Transverse colon (tissue), 4 donors: Measurements from ENCODE around the gene ZXDC. TPM values are rescaled to one million over a fixed set of nuclear protein-coding genes. Genes with fewer than 3 reads are reported as not detected.

Experiments used
- DNase-seq: peaks from one replicate; pipeline ENCODE4 v3.0.0-alpha.2; 2019
- H3K27ac ChIP-seq, 4 donors: fragments of 200-600 bp; sonication (generic); 2 replicates each; pipeline ENCODE4 v1.5.1; 2016 to 2018; ENCODE audit warnings: inconsistent platforms in 4 of 4
- H3K27me3 ChIP-seq: fragments of 200-600 bp; sonication (generic); 2 replicates; pipeline ENCODE4 v1.5.1; 2017; ENCODE audit warnings: inconsistent platforms
- H3K36me3 ChIP-seq, 4 donors: fragments of 200-600 bp; sonication (generic); 2 replicates each; pipeline ENCODE4 v1.5.1; 2017 to 2019; ENCODE audit warnings: inconsistent platforms in 4 of 4
- H3K4me1 ChIP-seq, 4 donors: fragments of 200-600 bp; sonication (generic); 2 replicates each; pipeline ENCODE4 v1.5.1; 2017 to 2020; ENCODE audit warnings: inconsistent platforms in 4 of 4
- H3K4me3 ChIP-seq, 4 donors: fragments of 200-600 bp; sonication (generic); 1 replicate in 1 of 4; 2 replicates in 3 of 4; pipeline versions ENCODE4 v1.5.1 to v1.6.1; 2017 to 2019; ENCODE audit warnings: inconsistent platforms in 4 of 4
- H3K9me3 ChIP-seq, 2 donors: fragments of 200-600 bp; sonication (generic); 2 replicates each; pipeline ENCODE4 v1.5.1; 2017 to 2019; ENCODE audit warnings: inconsistent platforms in 2 of 2
- CTCF ChIP-seq, 5 experiments: fragments of 200-600 bp in 3 of 5; fragments of 450-650 bp in 2 of 5; sonication (generic) in 3 of 5; IDR thresholded peaks; 1 replicate in 2 of 5; 2 replicates in 3 of 5; pipeline ENCODE4 v1.5.1; 2016 to 2017; ENCODE audit warnings: antibody characterized with exemption in 5 of 5, inconsistent platforms in 3 of 5, mild to moderate bottlenecking in 2 of 5, moderate library complexity in 1 of 5
- EP300 ChIP-seq: sonication (generic); formaldehyde crosslinking; IDR thresholded peaks from one replicate; pipeline ENCODE4 v1.6.1; 2017; ENCODE audit warnings: antibody characterized with exemption, low read depth
- POLR2A ChIP-seq: fragments of 450-650 bp; IDR thresholded peaks from one replicate; pipeline ENCODE4 v1.6.1; 2016; ENCODE audit warnings: antibody characterized with exemption, mild to moderate bottlenecking, moderate library complexity
- POLR2AphosphoS5 ChIP-seq, 3 donors: sonication (generic); formaldehyde crosslinking; IDR thresholded peaks; one replicate each; pipeline ENCODE4 v1.6.1; 2016; ENCODE audit warnings: antibody characterized with exemption in 3 of 3
- WGBS, 2 donors: methylation state at CpG; one replicate each; pipeline ENCODE4 v1.1.5; 2018; ENCODE audit warnings: low coverage in 1 of 2; 5-methylcytosine and 5-hydroxymethylcytosine counted together
- in situ Hi-C, 4 donors: fragments of 200-750 bp; cut with MboI; loops; one replicate each; pipeline versions ENCODE4 v1.15.0 to v1.15.1; 2017; ENCODE audit warnings: low sequenced_read_pairs in 3 of 4, low pct_ligation_motif_present in 1 of 4, low pct_unique_long_range_greater_than_20kb in 1 of 4
- intact Hi-C: fragments of 100-400 bp; cut with DNase I; formaldehyde crosslinking; loops from one replicate; pipeline ENCODE4 v1.15.1; 2023; ENCODE audit warnings: low total_unique reads
- total RNA-seq, 4 donors: library from RNA; depleted of rRNA; stranded (reverse); fragments of >200 nt; gene quantifications; one replicate each; pipeline ENCODE4 v1.1.0, GENCODE V29; 2016

The ZXDC gene
- total RNA-seq, 4 donors from 2014 or later, result 44.6 to 81.2 (median 46.4) TPM

GRCh38 chr3:126422121-126422520 is 53.6 kb downstream of the ZXDC start:
- H3K4me1 ChIP-seq, result no peaks in the 10 kb centered on the region
- intact Hi-C loops (no loop called here), in situ Hi-C loops (no loop called here)
- WGBS, 2 donors, result 84% methylated on average over 8 of the region's 8 CpGs; no CpG with 5 or more reads in 1 of the 2 donors
- H3K27ac ChIP-seq, result no peak overlapping the region
- H3K4me3 ChIP-seq, result no peak overlapping the region
- DNase-seq, result no peak
- TF ChIP-seq CTCF (IDR thresholded peaks at IDR 0.05), result no peak
- no peak for TF ChIP-seq EP300
- TF ChIP-seq POLR2A, result no peak
- no peak for TF ChIP-seq POLR2AphosphoS5 (IDR thresholded peaks at IDR 0.05)
- no peaks in the 10 kb centered on the region for H3K36me3 ChIP-seq
- H3K9me3 ChIP-seq, result peaks cover 0 to 11% of the 10 kb centered on the region in 2 donors
- H3K27me3 ChIP-seq, result peaks cover 18% of the 10 kb centered on the region

DNA sequence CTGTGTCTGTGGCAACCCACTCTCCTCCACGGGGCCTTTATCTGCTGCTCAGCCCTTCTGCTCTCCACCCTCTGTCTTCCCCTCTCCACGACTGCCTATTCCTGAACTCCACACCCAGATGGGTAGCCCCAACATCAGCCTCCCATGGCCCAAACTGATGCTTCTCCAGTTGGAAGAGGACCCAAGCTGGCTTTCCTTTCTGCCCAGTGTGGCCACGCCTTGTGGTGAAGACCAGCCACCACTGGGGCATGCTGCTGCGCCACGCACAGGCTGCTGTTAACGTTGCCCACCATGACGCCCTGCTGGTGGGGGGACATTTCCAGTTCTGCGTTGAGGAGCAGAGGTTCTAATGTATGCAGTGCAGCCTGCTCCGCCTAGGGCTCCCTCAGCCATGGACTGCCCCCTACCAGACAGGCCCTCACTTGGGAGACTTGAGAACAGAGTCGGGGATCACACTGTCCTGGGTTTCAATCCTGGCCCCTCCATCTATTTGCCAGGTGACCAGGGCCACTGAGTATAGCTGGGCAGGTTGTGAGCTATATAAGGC is 54.0 kb downstream of the ZXDC start:
- H3K36me3 ChIP-seq, result no peaks in the 10 kb centered on the region
- no peak overlapping the region for H3K4me3 ChIP-seq
- H3K4me1 ChIP-seq, result no peaks in the 10 kb centered on the region
- in situ Hi-C loops, result no loop called here
- WGBS, 2 donors, result 79% methylated on average over 9 of the region's 10 CpGs; no CpG with 5 or more reads in 1 of the 2 donors
- H3K27me3 ChIP-seq, result peaks cover 22% of the 10 kb centered on the region
- TF ChIP-seq POLR2AphosphoS5 (IDR thresholded peaks at IDR 0.05), result no peak
- no peak for TF ChIP-seq CTCF (IDR thresholded peaks at IDR 0.05)
- TF ChIP-seq POLR2A, result no peak
- TF ChIP-seq EP300, result no peak
- DNase-seq, result no peak
- intact Hi-C loops, result no loop called here
- peaks cover 0 to 10% of the 10 kb centered on the region in 2 donors for H3K9me3 ChIP-seq
- no peak overlapping the region for H3K27ac ChIP-seq

DNA sequence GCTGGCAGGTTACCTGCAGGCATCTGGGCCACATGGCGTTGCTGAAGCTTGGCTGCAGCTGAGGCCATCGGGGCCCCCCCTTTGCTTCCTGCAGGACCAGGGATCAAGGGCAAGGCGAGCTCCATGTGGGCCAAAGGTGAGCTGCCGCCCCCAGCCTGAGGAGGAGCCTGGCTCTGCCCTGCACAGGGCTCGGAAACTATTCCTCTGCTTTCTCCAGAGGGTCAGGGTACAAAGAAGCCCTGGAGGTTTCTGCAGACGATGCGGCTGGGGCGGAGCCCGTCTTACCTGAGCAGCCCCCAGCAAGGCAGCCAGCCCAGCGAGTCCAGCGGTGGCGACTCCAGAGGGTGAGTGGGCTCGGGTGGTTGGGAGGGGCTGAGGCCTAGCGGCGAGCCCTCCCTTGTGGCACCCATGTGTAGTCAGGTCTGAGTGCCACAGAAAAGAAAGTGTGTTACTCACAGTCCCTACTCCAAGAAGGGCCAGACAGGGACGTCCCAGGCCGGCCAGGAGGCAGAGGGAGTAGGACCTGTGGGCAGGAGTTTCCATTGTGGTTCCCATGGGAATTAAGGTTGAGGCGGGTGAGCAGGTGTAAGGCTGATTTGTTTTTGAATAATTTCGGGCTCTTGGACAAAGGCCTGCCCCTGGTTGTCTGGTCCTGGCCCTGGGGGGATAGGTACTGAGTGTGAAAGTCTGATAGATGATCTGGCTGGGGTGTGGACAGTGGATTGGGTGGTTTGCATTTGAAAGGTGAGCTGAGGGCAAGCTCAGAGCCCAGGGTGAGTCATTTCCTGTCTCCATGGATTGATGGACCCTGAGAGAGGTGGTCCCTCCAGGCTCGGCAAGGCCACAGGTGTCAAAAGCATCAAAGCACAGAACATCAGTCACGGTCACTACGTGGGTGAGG is 55.6 kb downstream of the ZXDC start:
- TF ChIP-seq POLR2AphosphoS5 (IDR thresholded peaks at IDR 0.05), result no peak
- no peak for TF ChIP-seq POLR2A
- no peak for TF ChIP-seq CTCF (IDR thresholded peaks at IDR 0.05)
- TF ChIP-seq EP300, result no peak
- in situ Hi-C loops (no loop called here), intact Hi-C loops (no loop called here)
- 77 to 89% methylated on average over 3 to 21 of the region's 22 CpGs for WGBS, 2 donors
- no peaks in the 10 kb centered on the region for H3K9me3 ChIP-seq
- DNase-seq, result no peak
- H3K36me3 ChIP-seq, result no peaks in the 10 kb centered on the region
- peaks cover 36% of the 10 kb centered on the region for H3K27me3 ChIP-seq
- no peak overlapping the region for H3K27ac ChIP-seq
- H3K4me3 ChIP-seq, result no peak overlapping the region
- H3K4me1 ChIP-seq, result no peaks in the 10 kb centered on the region

DNA sequence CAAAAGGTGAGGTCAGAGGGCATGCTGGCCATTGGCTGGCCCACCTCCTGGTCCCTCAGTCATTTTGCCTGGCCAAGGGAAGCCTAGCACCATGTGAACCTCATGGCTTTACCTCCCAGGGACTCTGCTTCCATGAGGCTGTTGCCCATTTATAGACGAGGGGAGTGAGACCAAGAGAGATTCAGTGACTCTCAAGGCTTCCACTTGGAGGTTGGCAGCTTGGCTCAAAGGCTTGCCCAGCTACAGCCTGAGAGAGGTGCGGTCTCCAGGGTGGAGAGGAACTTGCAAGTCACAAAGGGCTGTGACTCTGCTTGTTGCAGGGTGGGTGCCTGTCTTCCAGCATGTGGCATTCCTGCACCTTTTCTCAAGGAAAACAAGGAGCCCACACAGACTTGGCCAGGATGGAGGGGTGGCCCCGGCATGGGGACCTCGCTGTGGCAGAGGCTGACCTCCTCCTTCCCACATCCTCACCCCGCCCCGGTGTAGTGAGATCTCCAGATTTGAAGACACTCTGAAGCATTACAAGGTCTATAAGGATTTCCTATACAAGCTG is 56.5 kb downstream of the ZXDC start:
- WGBS, 2 donors, result 51 to 70% methylated on average over 2 to 6 of the region's 6 CpGs
- H3K27me3 ChIP-seq, result peaks cover 45% of the 10 kb centered on the region
- no peak overlapping the region for H3K27ac ChIP-seq
- no peaks in the 10 kb centered on the region for H3K4me1 ChIP-seq
- H3K4me3 ChIP-seq, result no peak overlapping the region
- TF ChIP-seq POLR2A (no peak), EP300 (no peak), CTCF (IDR thresholded peaks at IDR 0.05) (no peak), POLR2AphosphoS5 (IDR thresholded peaks at IDR 0.05) (no peak)
- DNase-seq, result no peak
- in situ Hi-C loops (no loop called here), intact Hi-C loops (no loop called here)
- H3K9me3 ChIP-seq, result no peaks in the 10 kb centered on the region
- H3K36me3 ChIP-seq, result no peaks in the 10 kb centered on the region
